ENCODE data around the gene FAM180A.

Gene FAM180A

DNA sequence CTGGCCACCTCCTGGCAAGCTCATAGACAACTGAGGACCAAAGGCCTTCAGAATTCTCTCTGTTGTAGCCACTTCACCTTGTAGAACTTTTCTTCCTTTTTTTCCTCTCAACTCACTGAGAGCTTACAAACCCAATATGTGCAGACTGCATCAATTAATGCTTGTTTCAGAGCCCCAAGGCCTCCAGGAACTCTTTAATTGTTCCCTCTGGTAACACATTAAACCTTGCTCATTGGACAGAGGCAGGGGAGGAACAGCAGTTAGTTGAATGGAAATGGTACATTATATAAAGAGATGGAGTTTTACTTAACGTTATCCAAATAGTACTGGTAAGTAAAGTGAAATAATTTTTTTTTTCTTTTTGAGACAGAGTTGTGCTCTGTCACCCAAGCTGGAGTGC is 61.1 kb downstream of the FAM180A start:
- no peak for DNase-seq (ENCODE audit: low read depth)
- TF ChIP-seq, protein P1, sequence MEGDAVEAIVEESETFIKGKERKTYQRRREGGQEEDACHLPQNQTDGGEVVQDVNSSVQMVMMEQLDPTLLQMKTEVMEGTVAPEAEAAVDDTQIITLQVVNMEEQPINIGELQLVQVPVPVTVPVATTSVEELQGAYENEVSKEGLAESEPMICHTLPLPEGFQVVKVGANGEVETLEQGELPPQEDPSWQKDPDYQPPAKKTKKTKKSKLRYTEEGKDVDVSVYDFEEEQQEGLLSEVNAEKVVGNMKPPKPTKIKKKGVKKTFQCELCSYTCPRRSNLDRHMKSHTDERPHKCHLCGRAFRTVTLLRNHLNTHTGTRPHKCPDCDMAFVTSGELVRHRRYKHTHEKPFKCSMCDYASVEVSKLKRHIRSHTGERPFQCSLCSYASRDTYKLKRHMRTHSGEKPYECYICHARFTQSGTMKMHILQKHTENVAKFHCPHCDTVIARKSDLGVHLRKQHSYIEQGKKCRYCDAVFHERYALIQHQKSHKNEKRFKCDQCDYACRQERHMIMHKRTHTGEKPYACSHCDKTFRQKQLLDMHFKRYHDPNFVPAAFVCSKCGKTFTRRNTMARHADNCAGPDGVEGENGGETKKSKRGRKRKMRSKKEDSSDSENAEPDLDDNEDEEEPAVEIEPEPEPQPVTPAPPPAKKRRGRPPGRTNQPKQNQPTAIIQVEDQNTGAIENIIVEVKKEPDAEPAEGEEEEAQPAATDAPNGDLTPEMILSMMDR (conservative IDR thresholded peaks at IDR 0.05; ENCODE audit: low read length): no peak
- no peak overlapping the region for H3K4me3 ChIP-seq (ENCODE audit: low read length)

DNA sequence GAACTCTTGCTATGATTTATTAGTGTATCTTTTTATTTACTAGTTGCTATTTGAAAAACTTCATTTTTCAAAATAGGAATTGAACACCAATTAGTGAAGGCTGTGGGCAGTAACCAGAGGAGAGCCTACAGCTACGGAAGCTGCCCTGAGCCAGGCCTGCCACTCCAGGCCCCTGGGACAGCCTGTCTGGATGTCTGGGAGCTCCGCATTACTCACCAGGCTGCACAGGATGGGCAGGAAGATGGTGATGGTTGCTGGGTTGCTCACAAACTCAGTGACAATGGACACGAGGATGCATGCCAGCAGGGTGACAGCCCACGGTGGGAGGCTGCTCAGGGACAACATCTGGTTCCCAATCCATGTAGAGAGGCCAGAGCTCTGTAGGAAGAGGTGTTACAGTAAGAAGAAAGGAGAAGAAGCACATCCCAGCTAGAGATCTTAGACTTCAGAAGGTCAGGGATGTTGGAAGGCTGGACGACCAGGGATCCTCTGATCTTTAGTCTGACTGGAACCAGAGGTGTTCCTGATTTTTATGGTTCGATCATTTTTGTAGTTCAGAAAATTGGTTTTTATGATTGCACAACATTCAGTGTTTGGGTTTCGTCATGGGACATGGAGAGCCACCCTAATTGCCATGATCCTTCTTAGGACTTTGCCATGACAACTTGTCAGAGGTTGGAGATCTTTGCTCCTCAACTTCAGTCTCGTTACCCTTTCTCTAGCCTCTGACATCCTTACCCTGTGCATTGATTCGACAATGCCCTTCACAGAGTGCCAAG is 63.1 kb downstream of the FAM180A start:
- DNase-seq (ENCODE audit: low read depth): peak; percentile 51
- no peak overlapping the region for H3K4me3 ChIP-seq (ENCODE audit: low read length)
- TF ChIP-seq, protein P1 (conservative IDR thresholded peaks at IDR 0.05; ENCODE audit: low read length): no peak

DNA sequence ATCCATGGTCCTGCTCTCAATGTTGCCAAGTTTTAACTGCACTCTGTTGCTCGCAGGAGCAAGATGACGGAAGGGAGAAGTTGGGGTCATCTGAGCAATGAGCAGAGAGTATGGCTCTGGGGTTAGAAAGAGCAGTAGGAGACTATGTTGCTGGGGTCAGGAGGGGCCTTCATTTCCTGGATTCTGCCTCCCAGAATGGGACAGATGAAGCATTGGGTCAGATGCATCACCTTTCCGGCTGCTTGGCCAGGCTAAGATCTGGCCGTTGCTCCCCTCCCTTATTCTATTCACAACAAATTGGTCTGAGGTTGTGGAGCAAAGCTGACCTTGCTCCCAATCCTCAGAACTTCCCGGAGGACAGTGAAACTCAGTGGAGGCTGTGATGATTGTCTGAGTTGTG is 63.9 kb downstream of the FAM180A start:
- H3K4me3 ChIP-seq (ENCODE audit: low read length): no peak overlapping the region
- TF ChIP-seq, protein P1 (conservative IDR thresholded peaks at IDR 0.05; ENCODE audit: low read length): no peak
- DNase-seq (ENCODE audit: low read depth): no peak

DNA sequence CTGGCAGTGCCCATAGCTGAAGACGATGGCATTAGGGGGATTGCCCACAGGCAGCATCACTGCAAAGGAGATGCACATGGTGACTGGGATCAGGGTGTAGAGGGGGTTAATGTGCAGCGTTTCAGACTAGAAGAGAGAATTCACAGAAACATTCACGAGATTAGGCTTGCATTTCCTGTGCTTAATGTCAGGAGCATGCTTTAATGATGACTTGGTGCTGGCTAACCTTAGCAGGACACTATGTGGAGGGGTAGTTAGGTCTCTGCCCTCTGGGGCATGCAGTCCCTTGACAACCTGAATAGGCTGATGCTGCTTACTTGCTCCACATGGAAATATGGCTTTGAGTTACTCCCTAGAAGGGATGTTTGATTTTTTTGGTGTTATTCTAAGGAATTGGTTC is 64.5 kb downstream of the FAM180A start:
- no peak overlapping the region for H3K4me3 ChIP-seq (ENCODE audit: low read length)
- peak; percentile 41 for DNase-seq (ENCODE audit: low read depth)
- TF ChIP-seq, protein P1 (conservative IDR thresholded peaks at IDR 0.05; ENCODE audit: low read length): no peak

DNA sequence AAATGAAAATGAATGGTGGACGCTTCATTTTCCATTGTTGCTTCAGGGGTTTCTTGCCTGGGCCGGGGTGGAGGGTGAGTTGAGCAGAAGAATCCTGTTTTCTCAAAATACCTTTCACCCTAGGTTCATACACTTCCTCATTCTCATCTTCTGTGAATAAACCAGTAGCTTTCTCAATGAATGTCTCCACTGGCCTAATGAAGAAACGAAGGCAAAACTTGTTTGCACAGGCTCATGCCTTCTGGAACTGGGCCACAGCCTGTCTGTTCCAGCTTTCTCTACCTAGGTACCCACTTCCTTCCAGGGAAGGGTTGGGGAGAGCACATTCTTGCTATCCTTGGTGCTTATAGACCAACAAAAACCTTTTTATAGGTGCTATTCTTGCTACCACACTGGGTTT is 65.0 kb downstream of the FAM180A start:
- no peak for DNase-seq (ENCODE audit: low read depth)

DNA sequence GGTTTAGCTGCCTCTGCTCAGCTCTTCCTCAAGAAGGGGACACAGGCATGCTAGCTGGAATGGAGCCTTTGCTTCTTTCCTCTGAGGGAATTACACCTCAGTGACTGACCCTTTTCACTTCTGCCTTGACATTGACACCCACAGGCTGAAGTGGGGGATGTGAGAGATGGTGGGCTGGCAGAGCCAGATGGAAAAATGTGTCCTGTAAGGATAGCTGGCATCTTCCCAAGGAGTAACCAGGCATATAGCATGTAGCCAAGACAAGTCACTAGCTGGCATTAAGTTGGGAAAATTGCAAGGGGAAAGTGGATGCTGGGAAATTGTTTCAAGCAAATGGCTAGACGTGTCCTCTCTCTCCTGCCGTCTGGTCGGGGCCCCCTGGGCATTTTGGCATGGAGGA is 66.4 kb downstream of the FAM180A start:
- TF ChIP-seq, protein P1 (conservative IDR thresholded peaks at IDR 0.05; ENCODE audit: low read length): no peak
- DNase-seq (ENCODE audit: low read depth): no peak
- no peak overlapping the region for H3K4me3 ChIP-seq (ENCODE audit: low read length)

More for the DNA sequence above, 65.0 kb downstream of the FAM180A start:
- H3K4me3 ChIP-seq (ENCODE audit: low read length): no peak overlapping the region
- TF ChIP-seq, protein P1 (conservative IDR thresholded peaks at IDR 0.05; ENCODE audit: low read length): no peak

DNA sequence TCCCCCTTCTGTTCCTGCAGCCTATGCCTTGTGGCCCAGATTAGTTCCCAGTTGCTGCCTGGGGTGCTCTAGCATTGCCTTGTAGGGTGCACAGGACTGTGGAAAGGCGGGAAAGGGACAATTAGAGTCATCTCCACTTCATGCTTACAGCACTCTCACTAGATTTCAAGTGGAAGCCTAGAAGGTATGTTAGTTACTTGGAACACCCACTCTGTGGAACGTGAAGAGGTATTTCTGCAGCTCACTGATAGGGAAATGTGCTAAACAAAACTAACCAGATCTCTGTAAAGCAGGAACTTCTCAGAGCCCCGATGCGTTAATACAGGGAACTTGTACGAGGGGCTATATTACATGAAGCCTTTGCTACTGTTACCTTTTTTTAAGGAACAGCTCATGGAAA is 66.9 kb downstream of the FAM180A start:
- no peak for DNase-seq (ENCODE audit: low read depth)
- TF ChIP-seq, protein P1 (conservative IDR thresholded peaks at IDR 0.05; ENCODE audit: low read length): no peak
- H3K4me3 ChIP-seq (ENCODE audit: low read length): no peak overlapping the region
